HG03558 (cell line): ENCODE data around the gene STAMBP.
"Not testable (repeated sequence)": the region's sequence is repeated elsewhere in the genome, so short reads cannot be mapped to it uniquely, and the experiment has no call there.

Experiments
- ATAC-seq: cut with Tn5 transposase; IDR thresholded peaks from one replicate; pipeline ENCODE4 v1.9.1; 2021; ENCODE audit warnings: moderate number of reproducible peaks; ENCODE audit not compliant: unreplicated experiment; ENCODE audit errors: extremely low read depth

STAMBP gene

DNA sequence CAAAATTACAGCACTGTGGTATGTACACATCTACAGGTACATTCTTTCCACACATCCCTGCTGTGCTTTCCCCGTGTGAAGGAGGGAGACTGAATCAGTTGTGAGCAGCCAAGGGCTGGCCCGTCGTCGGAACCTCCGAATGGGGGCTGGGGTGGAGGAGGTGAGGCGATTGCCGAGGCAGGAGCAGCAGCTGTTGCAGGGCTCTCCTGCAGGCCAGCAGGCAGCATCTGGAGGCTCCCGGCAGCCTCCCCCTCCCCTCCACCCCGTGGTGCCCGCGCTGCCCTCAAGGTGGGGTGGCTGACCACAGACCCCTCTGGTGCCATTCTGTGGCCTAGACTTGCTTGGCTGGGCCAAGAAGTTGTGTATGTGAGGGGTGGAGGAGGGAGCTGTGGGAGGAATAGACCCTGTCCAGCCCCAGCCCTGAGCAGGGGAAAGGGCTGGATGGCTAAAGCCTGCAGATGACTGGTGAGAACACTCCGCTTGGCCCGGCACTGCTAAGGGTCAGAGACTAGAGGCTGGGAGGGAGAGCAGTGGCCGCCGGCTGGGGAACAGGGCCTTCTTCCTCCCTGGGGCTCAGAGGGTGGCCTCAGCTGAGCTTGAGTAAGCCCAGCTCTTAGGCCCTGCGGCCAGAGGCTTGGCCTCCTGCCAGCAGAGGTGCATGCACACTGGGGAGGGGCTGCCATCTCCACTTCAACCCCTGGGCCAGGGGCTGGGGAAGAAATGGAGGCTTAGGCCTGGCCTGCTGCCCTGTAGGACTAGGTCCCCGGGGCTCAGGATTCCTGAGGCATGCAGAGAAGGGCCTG lies 7.6 kb downstream of the STAMBP start:
- ATAC-seq: no peak

DNA sequence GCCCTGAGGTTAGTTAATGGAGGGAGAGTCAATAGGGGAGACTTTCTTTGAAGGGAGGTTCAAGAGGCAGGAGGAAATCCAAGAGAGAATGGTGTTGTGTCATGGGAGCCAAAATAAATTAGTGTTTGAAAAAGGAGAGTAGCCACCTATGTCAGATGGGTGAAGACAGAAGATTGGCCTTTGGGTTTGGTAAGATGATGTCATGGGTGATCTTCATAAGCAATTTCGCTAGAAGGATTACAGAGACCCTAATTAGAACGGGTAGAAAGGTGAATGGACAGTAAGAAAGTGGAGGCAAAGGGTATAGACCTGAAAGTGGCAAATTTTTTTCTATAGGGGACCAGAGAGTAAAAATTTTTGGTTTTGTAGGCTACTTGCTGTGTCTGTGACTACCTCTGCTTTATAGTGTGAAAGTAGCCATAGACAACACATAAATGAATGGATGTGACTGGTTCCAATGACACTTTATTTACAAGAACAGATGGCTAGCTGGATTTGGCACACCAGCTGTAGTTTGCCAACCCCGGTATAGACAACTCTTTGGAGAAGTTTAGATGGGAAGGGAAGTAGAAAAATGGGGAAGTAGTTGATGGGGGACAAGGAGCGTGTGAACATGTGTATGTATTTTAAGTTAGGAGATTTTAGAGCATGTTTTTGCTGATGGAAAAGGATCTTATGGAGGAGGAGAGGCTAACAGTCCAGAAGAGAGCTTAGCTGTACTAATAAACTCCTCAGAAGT lies 9.3 kb downstream of the STAMBP start:
- ATAC-seq: no peak

DNA sequence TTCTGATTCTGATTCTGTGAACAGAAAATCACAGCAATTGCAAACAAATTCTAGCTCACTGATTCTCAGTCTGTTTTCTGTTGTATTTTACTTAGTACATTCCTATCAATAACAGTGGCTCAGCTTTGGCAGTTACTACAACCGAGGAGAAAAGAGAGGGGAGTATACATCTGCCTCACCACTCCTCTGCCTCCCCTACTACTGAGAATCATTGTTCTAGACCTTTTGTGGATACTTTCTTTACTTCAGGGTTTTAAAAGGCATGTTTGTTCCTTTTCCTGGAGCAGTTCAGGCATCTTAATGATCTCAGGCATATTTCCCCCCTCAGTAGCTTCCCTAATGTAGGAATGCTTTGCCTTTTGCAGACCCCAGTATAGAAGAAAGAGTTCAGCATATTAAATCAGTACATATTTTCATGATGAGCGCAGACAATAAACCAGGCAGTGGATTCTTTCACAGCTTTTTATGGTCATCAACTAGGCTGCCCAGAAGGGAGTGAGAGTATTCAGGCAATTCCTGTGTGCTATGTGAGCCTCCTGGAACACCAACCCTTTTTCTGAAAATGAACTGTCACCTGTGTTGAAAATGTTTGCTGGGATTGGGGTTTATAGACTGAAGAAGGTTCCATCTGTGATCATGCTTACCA lies 10.3 kb downstream of the STAMBP start:
- ATAC-seq: no peak

DNA sequence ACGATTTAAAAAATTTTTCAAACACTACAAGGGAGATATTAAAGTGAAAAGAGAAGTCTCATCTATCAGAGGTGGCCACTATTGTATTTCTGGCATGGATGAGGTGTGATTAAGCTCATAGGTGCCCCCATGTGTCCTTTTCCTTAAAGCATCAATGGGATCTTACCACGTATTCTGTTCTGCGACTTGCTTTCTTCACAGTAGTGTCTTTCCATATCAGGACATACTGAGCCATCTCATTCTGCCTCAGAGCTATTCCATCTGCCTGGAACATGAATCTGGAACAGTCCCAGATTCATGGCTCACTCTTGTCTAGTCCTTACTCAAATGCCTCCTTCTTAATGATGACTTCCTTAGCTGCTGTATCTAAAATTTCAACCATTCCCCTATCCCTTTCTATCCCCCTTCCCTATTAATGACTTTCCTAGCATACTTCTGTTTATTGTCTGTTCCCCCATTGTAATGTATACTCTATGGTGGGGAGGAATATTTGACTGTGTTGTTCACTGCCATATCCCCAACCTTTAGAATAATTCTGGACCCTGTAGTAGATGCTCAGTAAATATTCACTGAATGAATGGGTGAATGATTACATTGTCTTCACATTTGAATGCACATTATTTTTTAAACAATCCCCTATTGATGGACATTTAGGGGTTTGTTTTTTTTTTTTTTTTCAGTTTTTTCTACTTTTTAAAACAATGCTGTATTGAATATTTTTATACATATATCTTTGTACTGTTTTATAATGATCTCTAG lies 11.1 kb downstream of the STAMBP start:
- ATAC-seq: no peak

DNA sequence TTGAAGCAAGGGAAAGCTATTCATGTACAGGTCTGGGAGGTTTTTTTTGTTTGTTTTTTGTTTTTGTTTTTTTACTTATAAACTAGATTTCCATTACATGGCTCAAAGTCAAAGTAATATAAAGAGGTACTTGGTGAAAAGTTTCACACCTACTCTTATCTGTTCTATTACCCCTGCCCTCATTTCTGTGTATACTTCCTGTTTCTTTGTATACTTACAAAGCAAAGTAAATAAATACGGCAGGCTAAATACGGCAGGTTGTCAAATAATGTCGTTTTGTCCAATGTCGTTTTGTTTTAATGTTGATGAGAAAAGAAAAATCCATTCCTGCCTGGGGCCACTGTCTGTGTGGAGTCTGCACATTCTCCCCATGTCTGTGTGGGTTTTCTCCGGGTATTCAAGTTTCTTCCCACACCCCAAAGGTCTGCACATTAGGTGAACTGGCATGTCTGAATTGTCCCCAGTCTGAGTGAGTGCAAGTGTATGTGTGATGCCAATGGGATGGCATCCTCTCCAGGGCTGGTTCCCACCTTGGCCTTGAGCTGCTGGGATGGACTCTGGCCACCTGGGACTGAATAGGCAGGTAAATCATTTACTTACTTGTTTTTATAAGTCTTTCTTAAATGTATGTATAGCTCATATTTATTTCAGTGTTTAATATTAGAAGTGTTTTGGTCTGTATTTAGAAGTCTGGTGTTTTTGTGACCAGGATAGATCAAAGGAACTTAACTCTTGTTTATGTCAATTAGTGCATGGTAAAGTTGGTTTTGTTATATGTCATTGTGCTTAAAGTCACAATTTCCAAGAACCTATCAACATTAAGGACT lies 13.4 kb downstream of the STAMBP start:
- no peak for ATAC-seq

DNA sequence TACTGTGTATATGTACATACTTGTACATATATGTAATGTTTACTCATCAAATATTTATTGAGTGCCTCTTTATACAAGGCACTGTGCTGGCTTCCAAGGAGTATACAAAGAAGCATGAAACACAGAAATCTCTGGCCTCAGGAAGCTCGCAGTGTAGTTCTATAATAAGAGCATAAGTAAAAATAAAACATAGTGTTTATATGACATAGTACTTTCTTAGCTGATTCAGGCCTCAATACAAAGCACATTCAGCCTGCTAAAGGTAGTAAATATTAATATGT lies 13.9 kb downstream of the STAMBP start:
- ATAC-seq: no peak

DNA sequence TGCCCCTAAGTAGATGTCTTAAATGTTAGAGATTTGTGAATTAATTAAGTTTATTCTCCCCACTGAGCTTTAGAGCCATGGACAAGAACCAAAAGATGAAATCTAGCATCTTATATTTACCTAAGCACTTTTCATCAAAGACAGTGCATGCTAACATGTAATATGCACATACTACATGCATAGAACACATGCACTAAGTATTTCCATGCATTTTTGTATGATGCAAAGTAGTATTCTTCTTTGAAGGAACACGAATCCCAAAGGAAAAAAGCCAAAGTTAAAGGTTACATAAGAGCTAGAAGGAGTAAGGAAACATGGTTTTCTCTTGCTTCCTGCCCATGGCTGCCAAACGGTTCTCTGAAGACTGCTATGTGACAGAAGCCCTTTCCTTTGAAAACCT lies 15.3 kb downstream of the STAMBP start:
- ATAC-seq: no peak

DNA sequence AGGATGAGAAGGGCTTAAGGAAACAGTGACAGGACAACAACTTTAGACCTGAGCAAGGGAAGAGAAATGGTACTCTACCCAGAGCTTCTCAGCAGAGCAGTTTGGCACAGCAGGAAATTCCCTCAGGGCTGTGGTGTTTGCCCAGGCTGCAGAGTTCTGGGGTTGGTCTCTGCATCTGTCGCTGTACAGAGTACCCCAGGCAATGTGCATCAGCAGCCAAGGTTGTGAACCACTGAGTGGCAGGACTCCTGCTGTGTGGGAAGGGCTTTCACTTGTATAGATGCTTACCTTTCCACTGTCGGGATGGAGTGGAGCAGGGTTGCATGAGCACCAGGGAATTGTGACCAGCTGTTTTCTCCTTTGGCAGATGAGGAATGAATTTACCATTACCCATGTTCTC lies 21.2 kb downstream of the STAMBP start:
- no peak for ATAC-seq

DNA sequence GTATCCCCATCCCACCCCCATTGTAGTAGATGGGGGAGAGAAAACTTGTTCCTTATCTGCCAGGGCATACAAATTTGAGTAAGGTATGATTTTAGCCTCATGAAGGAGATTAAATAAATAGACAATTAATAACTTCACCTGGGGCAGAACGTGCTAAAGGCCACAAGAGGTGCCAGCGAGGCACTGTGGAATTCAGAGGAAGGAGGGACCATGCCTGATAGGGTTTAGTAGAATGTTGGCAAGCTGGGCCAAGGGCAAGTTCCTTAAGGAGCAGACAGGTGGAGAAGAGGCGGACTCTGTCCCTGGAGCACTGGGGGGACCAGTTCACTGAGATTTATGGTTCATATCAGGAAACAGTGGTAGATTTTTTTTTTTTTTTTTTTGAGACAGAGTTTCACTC lies 22.5 kb downstream of the STAMBP start:
- no peak for ATAC-seq

DNA sequence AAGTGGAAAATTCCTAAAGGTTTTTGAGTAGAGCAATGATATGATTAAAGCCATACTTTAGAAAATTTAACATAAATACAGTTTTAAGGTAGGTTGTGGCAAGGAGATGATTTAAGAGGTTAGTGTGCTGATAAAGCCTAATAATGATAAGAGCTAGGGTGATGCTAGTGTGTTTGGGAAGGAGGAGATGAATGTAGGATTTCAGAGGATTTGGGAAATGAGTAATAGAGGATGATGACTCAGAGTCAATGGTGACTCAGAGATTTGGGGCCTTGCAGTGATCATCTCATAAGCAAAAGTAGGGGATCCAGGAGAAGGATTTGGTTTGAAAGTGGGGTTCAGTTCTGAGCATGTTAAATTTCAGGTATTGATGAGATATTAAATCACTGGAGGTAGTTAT lies 23.3 kb downstream of the STAMBP start:
- no peak for ATAC-seq

DNA sequence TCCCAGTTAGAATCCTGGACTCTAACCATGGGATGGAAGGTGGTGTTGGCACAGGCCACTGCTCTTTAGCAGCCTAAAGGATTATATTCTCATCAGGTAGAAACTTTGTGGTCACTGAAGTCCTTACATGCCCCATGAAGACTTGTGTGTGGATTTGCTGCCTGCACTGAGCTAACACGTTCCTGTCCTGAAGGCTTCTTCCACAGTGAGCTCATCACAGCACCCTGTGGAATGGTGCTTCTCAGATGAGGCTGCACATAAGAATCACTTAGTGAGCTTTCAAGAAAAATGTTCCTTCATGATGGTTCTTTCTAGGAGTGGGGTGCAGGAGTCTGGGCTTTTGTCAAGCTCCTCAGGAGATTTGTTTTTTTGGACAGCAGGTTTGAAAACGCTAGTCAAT lies 26.8 kb downstream of the STAMBP start:
- ATAC-seq: no peak

DNA sequence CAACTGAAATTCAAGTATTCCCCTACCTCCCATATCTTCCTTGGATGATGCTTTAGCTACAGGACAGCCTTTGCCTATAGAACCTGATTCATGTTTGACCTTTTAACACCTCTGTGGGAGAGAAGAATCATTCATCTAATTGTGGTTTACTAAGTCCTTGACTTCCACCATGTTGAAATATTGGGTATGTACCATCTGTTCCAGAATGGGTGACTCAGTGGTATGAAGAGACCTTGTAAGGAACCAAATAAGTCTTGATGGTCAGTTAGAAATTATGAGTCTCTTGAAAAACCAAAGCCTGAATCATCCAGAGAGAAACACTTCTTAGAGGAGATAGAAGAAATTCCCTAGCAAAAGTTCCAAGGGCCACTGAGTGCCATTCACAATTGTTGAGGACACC lies 27.5 kb downstream of the STAMBP start:
- no peak for ATAC-seq

DNA sequence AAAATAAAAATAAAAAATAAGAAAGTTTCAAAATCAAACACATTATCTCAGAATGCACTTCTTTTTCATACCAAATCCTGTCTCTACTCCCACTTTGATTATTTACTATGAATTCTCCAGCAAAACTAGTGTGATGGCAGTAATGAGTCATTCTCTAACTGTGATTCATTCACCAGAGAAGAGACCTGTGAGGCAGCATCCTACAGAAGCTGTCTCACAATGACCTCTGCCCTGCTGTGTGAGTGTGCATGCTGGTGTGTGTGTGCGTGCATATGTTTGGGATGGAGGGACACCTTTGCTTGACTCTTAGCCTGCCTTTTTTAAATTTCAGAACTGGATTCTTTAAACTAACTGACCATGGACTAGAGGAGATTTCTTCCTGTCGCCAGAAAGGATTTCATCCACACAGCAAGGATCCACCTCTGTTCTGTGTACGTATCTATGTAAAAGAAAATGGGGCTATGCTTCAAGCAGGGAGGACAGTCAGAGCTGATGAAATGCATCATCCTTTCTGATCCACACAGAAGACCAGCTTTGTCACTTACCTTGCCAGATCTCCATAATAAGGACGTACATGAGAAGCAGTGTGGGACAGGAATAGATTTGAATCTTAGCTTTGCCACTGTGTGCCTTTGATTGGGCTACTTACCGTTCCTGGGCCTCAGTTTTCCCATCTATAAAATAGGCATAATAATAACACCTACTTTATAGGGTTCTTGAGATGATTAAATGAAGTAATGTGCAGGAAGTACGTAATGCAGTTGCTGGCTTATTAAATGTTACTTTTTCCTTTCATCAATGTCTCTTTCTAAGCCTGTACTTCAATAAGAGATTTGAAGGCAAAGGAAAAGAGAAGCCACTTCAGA lies 31.2 kb downstream of the STAMBP start:
- no peak for ATAC-seq

DNA sequence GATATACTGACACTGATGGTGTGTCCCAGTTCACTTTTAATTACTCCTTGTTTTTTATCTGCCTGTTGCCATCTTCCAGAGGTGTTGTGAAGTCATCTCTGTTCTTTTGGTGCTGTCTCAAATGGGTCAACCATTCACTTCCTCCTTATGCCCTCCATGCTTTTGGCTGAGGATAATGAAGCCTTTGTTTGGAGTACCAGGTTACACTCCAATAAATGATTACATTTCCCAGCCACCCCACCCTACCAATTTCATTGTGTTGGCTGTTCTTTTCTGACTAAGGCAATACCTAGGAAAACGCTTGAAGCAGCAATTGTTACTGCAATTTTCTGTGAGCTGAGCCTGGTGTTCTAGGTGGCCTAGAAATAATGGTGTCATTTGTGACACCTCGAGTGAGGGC lies 34.2 kb downstream of the STAMBP start:
- ATAC-seq: no peak

DNA sequence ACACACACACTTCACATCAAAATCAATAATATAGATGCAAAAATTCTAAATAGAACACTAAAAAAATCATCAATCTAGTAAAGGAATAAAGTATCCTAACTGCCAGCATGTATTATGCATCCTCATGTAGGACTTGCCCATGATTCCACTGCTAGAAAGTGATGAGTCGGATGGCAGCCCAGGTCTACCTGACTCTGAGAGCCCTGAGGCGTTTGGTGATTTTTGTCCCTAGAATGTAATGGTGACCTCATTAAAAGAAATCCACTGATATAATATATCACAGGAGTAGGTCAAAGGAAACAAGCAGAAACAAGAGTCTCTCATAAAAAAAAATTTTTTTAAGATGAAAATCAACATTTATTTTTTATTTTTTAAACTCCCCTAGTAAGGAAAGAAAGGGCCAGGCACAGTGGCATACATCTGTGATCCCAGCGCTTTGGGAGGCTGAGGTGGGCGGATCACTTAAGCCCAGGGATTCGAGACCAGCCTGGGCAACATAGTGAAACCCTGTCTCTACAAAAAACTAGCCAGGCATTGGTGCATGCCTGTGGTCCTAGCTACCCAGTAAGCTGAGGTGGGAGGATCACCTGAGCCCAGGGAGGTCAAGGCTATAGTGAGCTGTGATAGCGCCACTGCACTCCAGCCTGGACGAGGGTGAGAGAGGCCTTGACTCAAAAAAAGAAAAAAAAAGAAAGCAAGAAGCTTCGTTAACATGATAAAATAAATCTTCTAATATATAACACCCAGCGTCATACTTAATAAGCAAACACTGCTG lies 39.6 kb downstream of the STAMBP start:
- ATAC-seq: no peak

DNA sequence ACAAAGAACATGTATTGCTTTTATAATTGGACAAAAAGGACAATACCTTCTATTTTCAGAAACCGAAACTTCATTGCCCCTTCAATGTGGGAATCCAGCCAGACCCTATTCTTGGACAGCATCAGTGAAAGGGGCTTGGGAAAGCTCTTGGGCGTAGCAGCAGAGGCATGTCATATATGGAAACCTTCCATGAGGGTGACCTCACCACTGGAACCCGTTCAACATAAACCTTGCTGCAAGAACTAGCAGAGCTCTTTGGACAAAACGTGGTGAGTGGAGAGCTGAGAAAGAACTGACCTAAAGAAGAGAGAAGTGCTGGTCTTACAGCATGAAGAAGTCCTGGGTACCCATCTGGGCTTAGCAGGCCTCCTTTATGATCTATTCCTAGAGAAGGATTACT lies 41.3 kb downstream of the STAMBP start:
- no peak for ATAC-seq

DNA sequence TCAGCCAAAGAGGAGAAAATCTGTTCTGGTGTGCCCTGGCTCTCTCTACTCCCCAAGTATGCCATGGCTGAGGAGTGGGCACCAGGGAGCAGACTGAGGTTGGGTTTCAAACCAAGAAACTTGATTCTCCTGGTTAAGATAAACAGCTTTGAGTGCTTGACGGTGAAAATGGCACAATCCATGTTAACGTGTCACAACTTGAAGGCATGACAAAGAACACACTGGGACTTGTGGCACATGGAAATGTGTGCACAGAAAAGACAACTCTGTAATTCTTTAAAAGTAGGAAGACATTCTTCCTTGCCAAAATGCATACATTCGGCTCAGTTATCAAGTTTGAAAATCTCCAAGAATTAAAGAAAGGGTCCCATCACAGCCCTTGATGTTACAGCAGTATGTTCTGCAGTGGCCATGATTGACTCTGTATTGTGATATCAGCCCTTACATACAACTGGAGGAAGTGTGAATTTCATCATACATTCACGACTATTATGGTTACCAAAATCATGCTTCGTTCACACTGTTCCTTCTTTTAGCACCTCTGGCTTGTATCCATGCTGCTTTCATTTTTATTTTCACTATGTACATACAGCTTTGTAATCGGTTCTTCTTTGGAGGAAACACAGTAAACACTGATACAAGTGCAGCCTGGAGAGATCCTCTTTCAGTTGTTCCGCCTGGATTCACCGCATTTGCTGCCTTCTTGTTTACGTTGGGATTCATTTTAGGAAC lies 48.5 kb downstream of the STAMBP start:
- no peak for ATAC-seq

DNA sequence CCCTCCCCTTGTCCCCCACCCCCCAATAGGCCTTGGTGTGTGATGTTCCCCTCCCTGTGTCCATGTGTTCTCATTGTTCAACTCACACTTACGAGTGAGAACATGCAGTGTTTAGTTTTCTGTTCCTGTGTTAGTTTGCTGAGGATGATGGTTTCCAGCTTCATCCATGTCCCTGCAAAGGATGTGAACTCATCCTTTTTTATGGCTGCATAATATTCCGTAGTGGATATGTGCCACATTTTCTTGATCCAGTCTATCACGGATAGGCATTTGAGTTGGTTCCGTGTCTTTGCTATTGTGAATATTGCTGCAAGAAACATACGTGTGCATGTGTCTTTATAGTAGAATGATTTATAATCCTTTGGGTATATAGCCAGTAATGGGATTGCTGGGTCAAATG lies 49.2 kb downstream of the STAMBP start:
- ATAC-seq: not testable (repeated sequence)
